ENCODE results near the gene FBXO10.

FBXO10 gene

DNA sequence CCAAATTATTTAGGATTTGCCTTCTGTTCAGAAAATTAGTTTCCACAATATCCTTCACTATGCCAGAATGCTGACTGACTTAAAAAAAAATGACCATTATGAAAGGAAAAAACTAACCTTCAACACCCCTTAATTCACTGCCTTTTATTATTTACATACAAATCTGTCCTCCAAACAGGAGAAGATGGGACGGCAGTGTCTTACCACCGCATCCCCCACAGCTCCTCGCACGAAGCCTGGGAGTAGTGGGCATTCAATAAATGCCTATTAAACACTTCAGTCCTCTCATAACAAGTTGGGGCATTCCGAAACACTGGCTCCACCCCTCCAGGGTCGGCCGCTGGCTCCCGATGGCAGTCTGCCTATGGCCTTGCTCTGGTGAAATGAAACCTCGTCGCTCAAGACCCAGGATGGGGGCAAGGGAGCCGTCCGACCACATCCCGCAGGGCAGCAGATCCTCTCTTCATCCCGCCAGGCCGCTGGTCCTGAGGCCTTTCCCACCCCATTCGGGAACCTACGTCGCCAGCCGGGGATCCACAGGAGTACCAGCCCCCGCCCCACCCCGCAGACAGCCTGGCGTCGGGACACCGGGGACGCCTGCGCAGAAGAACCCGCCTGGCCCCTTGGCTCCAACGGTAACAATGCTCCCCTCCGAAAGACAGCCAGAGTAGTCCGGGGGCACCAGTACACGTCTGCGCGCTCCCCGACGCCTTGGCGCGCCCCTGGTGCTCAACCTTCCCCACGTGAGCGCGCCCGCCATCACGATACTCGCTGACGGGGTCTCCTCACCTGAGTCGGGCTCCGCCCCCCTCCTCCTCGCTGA, 111.5 kb downstream of the FBXO10 start:
- peak overlapping the region; percentile 89 for H3K27ac ChIP-seq
- peak; percentile 60; the same call in 1 of the 2 replicates for TF ChIP-seq ZFX (IDR thresholded peaks at IDR 0.05)
- TF ChIP-seq, protein P1, sequence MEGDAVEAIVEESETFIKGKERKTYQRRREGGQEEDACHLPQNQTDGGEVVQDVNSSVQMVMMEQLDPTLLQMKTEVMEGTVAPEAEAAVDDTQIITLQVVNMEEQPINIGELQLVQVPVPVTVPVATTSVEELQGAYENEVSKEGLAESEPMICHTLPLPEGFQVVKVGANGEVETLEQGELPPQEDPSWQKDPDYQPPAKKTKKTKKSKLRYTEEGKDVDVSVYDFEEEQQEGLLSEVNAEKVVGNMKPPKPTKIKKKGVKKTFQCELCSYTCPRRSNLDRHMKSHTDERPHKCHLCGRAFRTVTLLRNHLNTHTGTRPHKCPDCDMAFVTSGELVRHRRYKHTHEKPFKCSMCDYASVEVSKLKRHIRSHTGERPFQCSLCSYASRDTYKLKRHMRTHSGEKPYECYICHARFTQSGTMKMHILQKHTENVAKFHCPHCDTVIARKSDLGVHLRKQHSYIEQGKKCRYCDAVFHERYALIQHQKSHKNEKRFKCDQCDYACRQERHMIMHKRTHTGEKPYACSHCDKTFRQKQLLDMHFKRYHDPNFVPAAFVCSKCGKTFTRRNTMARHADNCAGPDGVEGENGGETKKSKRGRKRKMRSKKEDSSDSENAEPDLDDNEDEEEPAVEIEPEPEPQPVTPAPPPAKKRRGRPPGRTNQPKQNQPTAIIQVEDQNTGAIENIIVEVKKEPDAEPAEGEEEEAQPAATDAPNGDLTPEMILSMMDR (conservative IDR thresholded peaks at IDR 0.05) = no peak

DNA sequence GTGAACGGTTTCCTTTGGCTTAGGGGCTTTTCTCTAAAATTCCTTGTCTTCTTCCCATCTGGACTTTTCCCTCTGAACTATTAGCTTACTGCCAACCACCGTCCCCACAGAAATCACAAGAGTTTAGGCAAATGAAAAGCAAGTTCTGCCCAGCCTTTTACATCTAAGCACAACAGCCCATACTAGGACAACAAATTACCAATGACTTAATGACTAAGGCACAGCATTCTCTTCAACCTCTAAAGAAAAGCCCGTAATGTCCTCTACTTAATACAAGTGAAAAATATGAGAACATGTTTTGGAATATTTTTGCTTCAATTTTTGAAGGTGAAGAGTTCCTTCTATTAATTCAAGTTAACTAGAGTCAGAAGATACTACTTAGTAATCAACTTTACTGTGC, 112.2 kb downstream of the FBXO10 start:
- TF ChIP-seq ZFX (IDR thresholded peaks at IDR 0.05) = no peak
- TF ChIP-seq, protein P1 (conservative IDR thresholded peaks at IDR 0.05) = no peak
- no peak overlapping the region for H3K27ac ChIP-seq

Data from C4-2B (cell line).